DND-41 (cell line): Measurements from ENCODE around the gene CDK9.

Source experiments
- ATAC-seq: fragments of 200-7000 bp; cut with Tn5 transposase; 3 replicates; pipeline ENCODE4 v1.9.1; 2021; ENCODE audit warnings: low read depth; ENCODE audit not compliant: insufficient read depth
- DNase-seq: peaks from one replicate; pipeline ENCODE4 v3.0.0-alpha.2; 2020
- H2AFZ ChIP-seq: 2 replicates; pipeline ENCODE4 v1.6.0; 2012; ENCODE audit warnings: low read depth, low read length
- H3K27ac ChIP-seq: 2 replicates; pipeline ENCODE4 v1.5.1; 2012; ENCODE audit warnings: low read length, inconsistent platforms
- H3K27me3 ChIP-seq: fragments of 200-600 bp; sonication (generic); 2 replicates; pipeline ENCODE4 v1.6.0; 2012; ENCODE audit warnings: low read length, mild to moderate bottlenecking, inconsistent platforms; ENCODE audit not compliant: insufficient read depth, poor library complexity
- H3K36me3 ChIP-seq: 2 replicates; pipeline ENCODE4 v1.5.1; 2012; ENCODE audit warnings: low read length, inconsistent platforms; ENCODE audit not compliant: insufficient read depth
- H3K4me1 ChIP-seq: 2 replicates; pipeline ENCODE4 v1.5.1; 2012; ENCODE audit warnings: mild to moderate bottlenecking, low read length; ENCODE audit not compliant: insufficient read depth
- H3K4me2 ChIP-seq: 2 replicates; pipeline ENCODE4 v1.6.0; 2012; ENCODE audit warnings: mild to moderate bottlenecking, moderate library complexity, low read length, inconsistent platforms; ENCODE audit not compliant: insufficient read depth
- H3K4me3 ChIP-seq, 2 experiments: fragments of 200-600 bp in 1 of 2; shearing (Covaris generic) in 1 of 2; 2 replicates each; pipeline ENCODE4 v1.5.1; 2012 to 2016; ENCODE audit warnings: inconsistent platforms in 2 of 2, low read length in 2 of 2, mild to moderate bottlenecking in 2 of 2, low read depth in 1 of 2, moderate library complexity in 1 of 2
- H3K79me2 ChIP-seq: 2 replicates; pipeline ENCODE4 v1.6.0; 2012; ENCODE audit warnings: low read length, inconsistent platforms; ENCODE audit not compliant: insufficient read depth
- H3K9ac ChIP-seq: 2 replicates; pipeline ENCODE4 v1.6.0; 2012; ENCODE audit warnings: low read depth, mild to moderate bottlenecking, inconsistent platforms, low read length, moderate library complexity
- H3K9me3 ChIP-seq: 2 replicates; pipeline ENCODE4 v1.5.1; 2012; ENCODE audit warnings: low read length, moderate library complexity, mild to moderate bottlenecking, inconsistent platforms; ENCODE audit not compliant: insufficient read depth, severe bottlenecking
- H4K20me1 ChIP-seq: 2 replicates; pipeline ENCODE4 v1.6.0; 2012; ENCODE audit warnings: low read length; ENCODE audit not compliant: insufficient read depth
- CTCF ChIP-seq: IDR thresholded peaks from 2 replicates; pipeline ENCODE4 v1.5.1; 2012; ENCODE audit warnings: borderline replicate concordance, low read length, moderate library complexity, mild to moderate bottlenecking; ENCODE audit not compliant: poor library complexity, severe bottlenecking; ENCODE audit errors: extremely low read depth
- EZH2 ChIP-seq: IDR thresholded peaks from 3 replicates; pipeline ENCODE4 v1.6.1; 2012; ENCODE audit warnings: borderline replicate concordance, low read depth, mild to moderate bottlenecking, moderate library complexity, low read length, inconsistent platforms; ENCODE audit not compliant: severe bottlenecking

Gene CDK9

DNA sequence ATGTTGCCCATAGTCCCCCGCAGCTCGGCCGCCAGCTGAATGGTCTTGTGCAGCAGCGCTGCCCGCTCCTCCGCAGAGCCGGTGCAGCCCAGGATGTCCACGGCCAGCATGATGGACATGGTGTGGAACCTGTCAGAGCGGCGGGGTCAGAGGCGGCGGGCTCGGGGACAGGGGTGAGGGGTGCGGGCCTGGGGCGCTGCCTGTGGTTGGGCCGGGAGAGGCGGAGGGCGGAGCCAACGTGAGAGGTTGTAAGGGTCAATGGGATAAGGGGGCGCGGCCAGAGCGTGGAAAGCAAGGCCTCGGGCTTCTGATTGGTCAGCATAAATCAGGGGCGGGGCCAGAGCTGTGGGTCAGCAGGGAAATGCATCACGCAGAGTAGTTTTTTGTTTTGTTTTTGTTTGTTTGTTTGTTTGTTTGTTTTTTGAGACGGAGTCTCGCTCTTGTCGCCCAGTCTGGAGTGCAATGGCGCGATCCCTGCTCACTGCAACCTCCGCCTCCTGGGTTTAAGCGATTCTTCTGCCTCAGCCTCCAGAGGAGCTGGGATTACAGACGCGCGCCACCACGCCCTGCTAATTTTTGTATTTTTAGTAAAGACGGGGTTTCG is 43.9 kb upstream of the CDK9 start:
- Histone ChIP-seq H4K20me1 (no peaks in the 10 kb centered on the region), H3K9me3 (no peaks in the 10 kb centered on the region), H2AFZ (no peak overlapping the region), H3K4me1 (no peaks in the 10 kb centered on the region), H3K36me3 (no peaks in the 10 kb centered on the region), H3K9ac (no peak overlapping the region), H3K27me3 (no peaks in the 10 kb centered on the region), H3K79me2 (no peaks in the 10 kb centered on the region), H3K27ac (no peak overlapping the region), H3K4me3 (no peak overlapping the region), H3K4me2 (no peak overlapping the region)
- no peak for TF ChIP-seq EZH2
- TF ChIP-seq CTCF = no peak
- DNase-seq (no peak), ATAC-seq (no peak)

- no peaks in the 10 kb centered on the region for H3K4me1 ChIP-seq
- no peaks in the 10 kb centered on the region for H4K20me1 ChIP-seq
- no peak for DNase-seq
- H3K27me3 ChIP-seq = no peaks in the 10 kb centered on the region
- no peaks in the 10 kb centered on the region for H3K9me3 ChIP-seq
- H3K9ac ChIP-seq = no peak overlapping the region
- H3K4me3 ChIP-seq = no peak overlapping the region
- H3K4me2 ChIP-seq = no peak overlapping the region
- no peaks in the 10 kb centered on the region for H3K36me3 ChIP-seq
- H3K79me2 ChIP-seq = no peaks in the 10 kb centered on the region
- no peak for TF ChIP-seq EZH2
- TF ChIP-seq CTCF = no peak
- no peak overlapping the region for H2AFZ ChIP-seq
- ATAC-seq = no peak
- no peak overlapping the region for H3K27ac ChIP-seq
These were observed 43.3 kb upstream of the CDK9 start for GRCh38 chr9:127742435-127743088.

DNA sequence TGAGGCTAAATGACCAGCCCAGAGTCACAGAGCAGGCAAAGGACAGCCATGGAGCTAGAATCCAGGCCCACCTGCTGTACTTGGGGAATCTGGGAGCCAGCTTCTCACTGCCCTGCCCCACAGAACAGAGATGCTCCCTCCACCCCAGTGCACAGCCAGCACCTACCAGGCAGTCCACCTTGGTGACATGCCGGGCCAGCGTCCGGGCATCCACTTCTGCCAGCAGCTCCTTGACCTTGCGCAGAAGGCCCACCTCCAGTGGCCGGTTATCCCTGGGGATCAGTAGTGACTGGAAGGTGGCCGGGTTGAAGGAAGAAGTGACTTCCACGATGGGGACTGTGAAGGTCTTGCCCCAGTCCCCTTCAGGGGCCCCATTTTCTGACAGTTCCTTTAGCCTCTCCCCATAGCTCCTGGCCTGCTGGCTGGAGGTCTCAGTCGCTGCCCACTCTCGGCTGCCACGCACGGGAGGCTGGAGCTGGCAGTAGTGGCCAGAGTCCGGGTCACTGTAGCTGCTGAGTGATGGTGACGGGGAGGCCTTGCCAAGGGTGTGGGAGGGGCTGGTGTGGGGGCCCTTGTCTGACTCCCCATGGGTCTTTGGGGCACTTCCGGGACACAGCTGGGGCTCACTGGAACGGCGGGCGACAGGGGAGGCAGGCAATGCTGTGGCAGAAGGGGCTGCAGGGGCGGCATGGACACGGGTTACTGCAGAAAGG is 41.3 kb upstream of the CDK9 start:
- DNase-seq (no peak), ATAC-seq (no peak)
- Histone ChIP-seq H3K79me2 (no peaks in the 10 kb centered on the region), H3K27ac (no peak overlapping the region), H3K4me3 (no peak overlapping the region), H2AFZ (no peak overlapping the region), H4K20me1 (no peaks in the 10 kb centered on the region), H3K9me3 (no peaks in the 10 kb centered on the region), H3K9ac (no peak overlapping the region), H3K27me3 (no peaks in the 10 kb centered on the region), H3K4me2 (no peak overlapping the region), H3K36me3 (no peaks in the 10 kb centered on the region), H3K4me1 (no peaks in the 10 kb centered on the region)
- no peak for TF ChIP-seq EZH2
- no peak for TF ChIP-seq CTCF
